Measurements from ENCODE around the gene HSD17B8.

- TF ChIP-seq POLR2AphosphoS5 (IDR thresholded peaks at IDR 0.05; ENCODE audit: low read depth, low read length) (no peak), TAF1 (IDR thresholded peaks at IDR 0.05; ENCODE audit: borderline replicate concordance, insufficient read depth, low read length) (no peak), SIN3A (IDR thresholded peaks at IDR 0.05; ENCODE audit: borderline replicate concordance, insufficient read depth, low read length) (no peak)
Observed at GRCh38 chr6:33202799-33203198, 1.7 kb upstream of the HSD17B8 start.
